GM18873 (cell line): ENCODE results near the gene ENTR1.
"Not testable (repeated sequence)": the region's sequence is repeated elsewhere in the genome, so short reads cannot be mapped to it uniquely, and the experiment has no call there.

Experiments used
- ATAC-seq: cut with Tn5 transposase; IDR thresholded peaks from one replicate; pipeline ENCODE4 v1.9.1; 2021; ENCODE audit warnings: mild to moderate bottlenecking, moderate library complexity, moderate number of reproducible peaks; ENCODE audit not compliant: unreplicated experiment, low FRiP score

The ENTR1 gene

GRCh38 chr9:136423432-136424146, 13.2 kb upstream of the ENTR1 start:
- no peak for ATAC-seq

DNA sequence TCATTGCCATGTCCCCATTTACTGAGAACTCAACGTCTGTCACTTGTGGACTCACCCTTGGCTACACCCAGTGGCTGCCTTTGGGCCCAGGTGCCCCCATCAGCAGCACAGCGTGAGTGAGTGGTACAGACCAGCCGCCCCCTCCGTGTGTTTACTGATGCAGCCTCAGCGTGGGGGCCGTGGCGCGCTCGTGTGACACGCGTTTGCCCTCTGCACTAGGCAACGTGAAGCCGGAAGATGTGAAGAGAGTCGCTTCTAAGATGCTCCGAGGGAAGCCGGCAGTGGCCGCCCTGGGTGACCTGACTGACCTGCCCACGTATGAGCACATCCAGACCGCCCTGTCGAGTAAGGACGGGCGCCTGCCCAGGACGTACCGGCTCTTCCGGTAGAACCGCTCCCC, 12.5 kb upstream of the ENTR1 start:
- ATAC-seq: no peak

DNA sequence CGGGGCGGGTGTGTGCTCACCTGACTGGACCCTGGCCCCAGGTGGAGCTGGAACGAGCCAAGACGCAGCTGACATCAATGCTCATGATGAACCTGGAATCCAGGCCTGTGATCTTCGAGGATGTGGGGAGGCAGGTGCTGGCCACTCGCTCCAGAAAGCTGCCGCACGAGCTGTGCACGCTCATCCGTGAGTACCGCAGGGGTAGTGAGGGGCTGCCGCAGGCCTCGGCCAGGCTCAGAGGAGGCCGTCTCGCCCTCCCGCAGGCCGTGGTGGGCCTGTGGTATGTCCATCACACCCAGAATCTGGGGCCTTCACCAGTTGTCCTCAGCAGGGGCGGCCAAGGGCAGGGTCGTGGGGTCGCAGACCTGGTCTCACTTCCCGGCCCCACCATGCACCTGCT, 11.4 kb upstream of the ENTR1 start:
- no peak for ATAC-seq

DNA sequence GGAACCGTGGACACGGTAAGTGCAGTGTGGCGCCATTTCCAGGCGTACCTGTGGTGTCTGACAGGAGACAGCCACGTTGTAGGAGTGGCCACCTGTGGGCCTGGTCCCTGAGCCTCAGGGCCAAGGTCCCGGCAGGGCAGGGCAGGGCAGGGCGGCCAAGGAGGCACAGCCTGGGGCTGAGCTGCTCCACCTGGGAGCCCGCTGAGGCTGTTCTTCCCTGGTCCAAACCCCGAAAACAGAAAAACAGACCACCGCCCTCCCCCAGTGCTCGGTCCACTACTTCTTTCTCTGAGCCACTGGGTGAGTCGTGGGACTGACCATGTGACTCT, 8.6 kb upstream of the ENTR1 start:
- no peak for ATAC-seq

- no peak for ATAC-seq
Measured at GRCh38 chr9:136418182-136419091, 8.0 kb upstream of the ENTR1 start.

DNA sequence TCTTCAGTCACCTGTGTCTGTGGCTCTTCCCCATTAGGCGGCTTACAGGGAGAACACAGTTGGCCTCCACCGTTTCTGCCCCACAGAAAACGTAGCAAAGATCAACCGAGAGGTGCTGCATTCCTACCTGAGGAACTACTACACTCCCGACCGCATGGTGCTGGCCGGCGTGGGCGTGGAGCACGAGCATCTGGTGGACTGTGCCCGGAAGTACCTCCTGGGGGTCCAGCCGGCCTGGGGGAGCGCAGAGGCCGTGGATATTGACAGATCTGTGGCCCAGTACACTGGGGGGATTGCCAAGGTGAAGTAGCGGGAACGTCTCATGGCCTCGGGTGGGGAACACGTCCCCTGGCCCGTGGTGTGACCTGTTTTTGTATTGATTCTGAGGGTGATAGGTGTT, 6.5 kb upstream of the ENTR1 start:
- ATAC-seq: no peak

GRCh38 chr9:136416427-136416826, 6.0 kb upstream of the ENTR1 start:
- ATAC-seq: no peak

GRCh38 chr9:136412962-136413361, 2.5 kb upstream of the ENTR1 start:
- no peak for ATAC-seq

DNA sequence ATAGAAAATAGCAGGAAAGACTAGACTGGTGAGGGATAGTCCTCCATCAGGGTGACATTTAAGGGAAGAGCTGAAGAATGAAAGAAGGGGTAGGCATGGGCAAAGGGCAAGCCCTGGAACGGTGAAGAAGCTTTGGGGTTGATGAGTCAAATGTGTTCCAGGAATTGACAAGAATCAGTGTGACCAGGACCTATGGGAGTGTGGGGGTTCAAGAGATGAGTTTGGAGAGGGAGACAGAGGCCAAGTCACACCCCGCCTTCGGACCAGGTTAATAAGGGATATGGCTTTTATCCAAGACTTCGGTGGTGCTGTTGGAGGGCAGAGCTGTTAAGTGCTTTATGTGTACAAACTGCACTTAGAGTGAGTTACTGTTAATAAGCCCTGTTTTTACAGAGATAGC, 964 bp upstream of the ENTR1 start:
- no peak for ATAC-seq

GRCh38 chr9:136409557-136410455, 608 bp downstream of the ENTR1 start:
- ATAC-seq: no peak

DNA sequence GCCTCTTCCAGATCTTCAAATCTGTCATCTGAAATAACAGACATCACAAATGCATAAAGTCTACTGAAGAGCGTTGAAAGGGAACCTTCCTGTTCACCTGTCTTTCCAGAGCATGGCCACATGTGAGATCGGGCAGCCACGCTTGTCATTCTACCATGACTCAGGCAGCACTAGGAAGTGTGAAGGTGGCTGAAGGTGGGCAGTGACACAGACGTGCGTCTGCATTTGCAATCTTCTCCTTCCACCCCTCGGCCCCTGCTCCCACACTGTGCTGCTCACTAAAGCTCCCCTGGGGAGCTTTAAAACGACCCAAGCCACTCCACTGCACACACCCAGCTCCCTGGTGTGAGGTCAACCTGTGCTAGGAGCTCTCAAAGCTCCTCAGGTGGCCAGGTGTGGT, 2.5 kb downstream of the ENTR1 start:
- no peak for ATAC-seq

GRCh38 chr9:136407061-136407460, 3.4 kb downstream of the ENTR1 start:
- not testable (repeated sequence) for ATAC-seq

- ATAC-seq: not testable (repeated sequence)
Measured at GRCh38 chr9:136405904-136406303, 4.5 kb downstream of the ENTR1 start.

DNA sequence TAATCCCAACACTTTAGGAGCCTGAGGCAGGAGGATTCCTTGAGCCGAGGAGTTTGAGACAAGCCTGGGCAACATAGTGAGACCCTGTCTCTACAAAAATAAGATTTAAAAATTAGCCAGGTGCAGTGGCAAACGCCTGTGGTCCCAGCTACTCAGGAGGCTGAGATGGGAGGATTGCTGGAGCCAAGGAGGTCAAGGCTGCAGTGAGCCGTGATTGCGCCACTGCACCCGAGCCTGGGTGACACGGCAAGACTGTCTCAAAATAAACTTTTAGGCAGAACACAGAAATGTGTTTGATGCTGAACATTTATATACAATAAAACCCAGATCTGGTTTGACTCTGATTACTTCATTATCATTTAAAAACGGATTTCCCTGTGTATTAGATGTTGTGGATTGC, 4.9 kb downstream of the ENTR1 start:
- ATAC-seq: no peak

GRCh38 chr9:136404801-136405136, 5.6 kb downstream of the ENTR1 start:
- no peak for ATAC-seq

GRCh38 chr9:136403915-136404800, 6.3 kb downstream of the ENTR1 start:
- no peak for ATAC-seq

DNA sequence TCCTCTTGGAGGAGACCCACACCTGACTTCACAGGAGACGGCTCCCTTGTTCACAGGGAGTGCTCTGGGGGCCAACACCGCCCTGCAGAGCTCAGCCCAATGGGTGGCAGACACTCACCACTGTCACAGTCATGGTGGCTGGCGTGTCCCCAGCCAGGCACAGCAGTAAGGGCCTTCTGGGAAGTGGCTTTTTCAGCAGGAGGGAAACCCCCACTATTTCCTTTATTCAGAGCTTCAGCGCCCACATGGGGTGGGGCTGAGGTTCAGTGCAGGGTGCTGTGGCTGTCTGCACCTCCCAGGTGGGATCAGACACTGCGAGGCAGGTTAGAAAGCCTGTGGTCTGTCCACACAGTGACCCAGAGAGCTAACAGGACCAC, 6.9 kb downstream of the ENTR1 start:
- ATAC-seq: no peak

- ATAC-seq: no peak
Measured at GRCh38 chr9:136402067-136402466, 8.3 kb downstream of the ENTR1 start.

- ATAC-seq: no peak
Measured at GRCh38 chr9:136401173-136401922, 9.1 kb downstream of the ENTR1 start.
